HepG2 (cell line): Measurements from ENCODE around the gene TMEM176A. TPM values are rescaled to one million over a fixed set of nuclear protein-coding genes. Genes with fewer than 3 reads are reported as not detected.

Experiments
- ATAC-seq: fragments of 200-7000 bp; cut with Tn5 transposase; 3 replicates; pipeline ENCODE4 v1.9.1; 2020; ENCODE audit warnings: mild to moderate bottlenecking, moderate library complexity
- BruUV-seq: library from RNA; stranded (reverse); fragments of 400-500 nt; replicated peaks from 2 replicates; lab custom pipeline; 2021; lab: Mats Ljungman, UMichigan
- CTCF ChIA-PET: fragments of 300-600 bp; formaldehyde crosslinking; extraction: SDS; loops from one replicate; lab custom pipeline; 2021; ENCODE audit warnings: low total read pairs, inconsistent platforms, low intra/inter-chr PET ratio; lab: Yijun Ruan, JAX
- POLR2A ChIA-PET: fragments of 350-600 bp; sonication (Branson Sonifier 250); formaldehyde crosslinking; loops from one replicate; lab custom pipeline; 2020; ENCODE audit warnings: antibody characterized with exemption, inconsistent platforms; lab: Yijun Ruan, JAX
- DNase-seq: peaks from one replicate; pipeline ENCODE4 v3.0.0-alpha.2; 2015; ENCODE audit warnings: low spot score
- FAIRE-seq: peaks from 3 replicates; lab custom pipeline; 2011; peaks lifted over from hg19 to GRCh38; lab: Jason Lieb, UNC
- H2AFZ ChIP-seq: one replicate; pipeline ENCODE4 v1.6.1; 2011; ENCODE audit warnings: low read length, inconsistent platforms
- H3K27ac ChIP-seq: fragments of 300-600 bp; 3 replicates; pipeline ENCODE4 v1.8.0; 2011; ENCODE audit warnings: mixed run types, mild to moderate bottlenecking, mixed read lengths, low read length, inconsistent platforms; ENCODE audit not compliant: insufficient read depth; ENCODE audit errors: extremely low read length
- H3K27me3 ChIP-seq, 2 experiments: fragments of 200-600 bp in 1 of 2; 2 replicates in 1 of 2; 3 replicates in 1 of 2; pipeline versions ENCODE4 v1.6.0 to v1.8.0; 2011; ENCODE audit warnings: low read length in 2 of 2, mild to moderate bottlenecking in 2 of 2, moderate library complexity in 2 of 2, inconsistent platforms in 1 of 2; ENCODE audit not compliant: insufficient read depth in 2 of 2, control insufficient read depth in 1 of 2
- H3K36me3 ChIP-seq, 2 experiments: fragments of 200-600 bp in 1 of 2; replicated peaks in 1 of 2; 2 replicates in 1 of 2; 3 replicates in 1 of 2; pipeline versions ENCODE4 v1.5.1 to v1.8.0; 2011; ENCODE audit warnings: low read length in 2 of 2, inconsistent platforms in 1 of 2; ENCODE audit not compliant: insufficient read depth in 2 of 2, control insufficient read depth in 1 of 2
- H3K4me1 ChIP-seq: 2 replicates; pipeline ENCODE4 v1.5.1; 2012; ENCODE audit warnings: low read length, inconsistent platforms; ENCODE audit not compliant: insufficient read depth
- H3K4me2 ChIP-seq: 2 replicates; pipeline ENCODE4 v1.6.0; 2011; ENCODE audit warnings: low read depth, low read length, inconsistent platforms
- H3K4me3 ChIP-seq, 3 experiments: fragments of 200-600 bp in 1 of 3; sonication (generic), shearing (Covaris generic) in 1 of 3; replicated peaks in 1 of 3; 2 replicates each; pipeline ENCODE4 v1.5.1; 2011 to 2016; ENCODE audit warnings: low read length in 3 of 3, inconsistent platforms in 2 of 3, low read depth in 2 of 3, mild to moderate bottlenecking in 2 of 3, control low read depth in 1 of 3, mixed read lengths in 1 of 3; ENCODE audit not compliant: insufficient read depth in 1 of 3
- H3K79me2 ChIP-seq: one replicate; pipeline ENCODE4 v1.6.1; 2011; ENCODE audit warnings: low read length, inconsistent platforms; ENCODE audit not compliant: insufficient read depth
- H3K9ac ChIP-seq: 2 replicates; pipeline ENCODE4 v1.6.0; 2011; ENCODE audit warnings: mild to moderate bottlenecking, low read depth, low read length, inconsistent platforms; ENCODE audit not compliant: insufficient read depth
- H3K9me3 ChIP-seq: 2 replicates; pipeline ENCODE4 v1.5.1; 2012; ENCODE audit warnings: mild to moderate bottlenecking, low read length
- H4K20me1 ChIP-seq: 2 replicates; pipeline ENCODE4 v1.6.0; 2011; ENCODE audit warnings: inconsistent platforms, mild to moderate bottlenecking, low read length, moderate library complexity; ENCODE audit not compliant: insufficient read depth
- BHLHE40 ChIP-seq: IDR thresholded peaks from 2 replicates; pipeline ENCODE4 v1.6.1; 2011; ENCODE audit warnings: low read length, improper control_type of control experiment
- CEBPB ChIP-seq: IDR thresholded peaks from 2 replicates; pipeline ENCODE4 v1.6.1; 2011; ENCODE audit warnings: low read depth, low read length, improper control_type of control experiment, borderline replicate concordance
- EZH2 ChIP-seq: conservative IDR thresholded peaks from 2 replicates; pipeline ENCODE4 v1.6.1; 2012; ENCODE audit warnings: mild to moderate bottlenecking, low read depth, low read length, moderate library complexity
- NCOA5 ChIP-seq: sonication (generic); formaldehyde crosslinking; IDR thresholded peaks from 2 replicates; pipeline ENCODE4 v1.4.0; 2020; ENCODE audit warnings: missing genetic modification reagents
- NFE2 ChIP-seq: sonication (generic); formaldehyde crosslinking; IDR thresholded peaks from 2 replicates; pipeline ENCODE4 v1.4.0; 2020; ENCODE audit warnings: missing genetic modification reagents
- RBM22 ChIP-seq: fragments of 200-400 bp; formaldehyde crosslinking; optimal IDR thresholded peaks from 2 replicates; pipeline ENCODE3; 2017; ENCODE audit warnings: mild to moderate bottlenecking, low read length, moderate library complexity
- SRSF9 ChIP-seq: fragments of 200-400 bp; formaldehyde crosslinking; IDR thresholded peaks from 2 replicates; pipeline ENCODE4 v1.6.1; 2018; ENCODE audit warnings: borderline replicate concordance, mild to moderate bottlenecking, low read depth, low read length; ENCODE audit not compliant: insufficient read depth, poor library complexity, severe bottlenecking
- ZFAT ChIP-seq: sonication (generic); formaldehyde crosslinking; conservative IDR thresholded peaks from 2 replicates; pipeline ENCODE4 v1.8.1; 2023; ENCODE audit warnings: missing genetic modification reagents, inconsistent platforms
- ZFP36L2 ChIP-seq: sonication (generic); formaldehyde crosslinking; IDR thresholded peaks from 2 replicates; pipeline ENCODE4 v1.4.0; 2020; ENCODE audit warnings: missing genetic modification reagents
- ZMYM4 ChIP-seq: sonication (generic); formaldehyde crosslinking; IDR thresholded peaks from 2 replicates; pipeline ENCODE4 v1.8.1; 2023; ENCODE audit warnings: mild to moderate bottlenecking, missing genetic modification reagents
- ZNF20 ChIP-seq: sonication (generic); formaldehyde crosslinking; IDR thresholded peaks from 2 replicates; pipeline ENCODE4 v1.4.0; 2020; ENCODE audit warnings: mild to moderate bottlenecking, moderate library complexity, missing genetic modification reagents
- ZNF256 ChIP-seq: sonication (generic); formaldehyde crosslinking; conservative IDR thresholded peaks from 2 replicates; pipeline ENCODE4 v1.4.0; 2020; ENCODE audit warnings: missing genetic modification reagents
- WGBS: methylation state at CpG from one replicate; pipeline ENCODE4 v1.1.6; 2017; ENCODE audit warnings: low lambda C conversion rate; 5-methylcytosine and 5-hydroxymethylcytosine counted together
- in situ Hi-C: cut with HindIII; loops from 2 replicates; pipeline ENCODE4 v1.10.0; 2017; ENCODE audit warnings: low pct_unique_long_range_greater_than_20kb; ENCODE audit not compliant: extremely low pct_ligation_motif_present
- intact Hi-C: fragments of 100-400 bp; cut with micrococcal nuclease; formaldehyde crosslinking; loops from one replicate; pipeline ENCODE4 v1.10.0; 2022; ENCODE audit not compliant: unreplicated experiment
- polyA plus RNA-seq, 8 experiments: library from polyadenylated mRNA; depleted of rRNA in 3 of 8; stranded (reverse) in 7 of 8; unstranded in 1 of 8; fragments of >200 nt; fragmentation: Illumina TruSeq in 4 of 8; extraction: Trizol in 4 of 8; gene quantifications; 2 replicates each; pipeline versions ENCODE4 v1.2.1 to v1.2.3, GENCODE V29; 2011 to 2016; ENCODE audit warnings: low read depth in 4 of 8, missing spikeins in 1 of 8, mixed read lengths in 1 of 8; ENCODE audit not compliant: insufficient read depth in 1 of 8
- total RNA-seq, 5 experiments: library from RNA; depleted of rRNA; stranded (reverse); fragments of >200 nt; fragmentation: Illumina TruSeq; extraction: Trizol; gene quantifications; 2 replicates each; pipeline ENCODE4 v1.2.3, GENCODE V29; 2016; ENCODE audit warnings: low read depth in 1 of 5
- TF ChIP-seq, protein P1 (sequence below): sonication (generic); formaldehyde crosslinking; conservative IDR thresholded peaks from 2 replicates; pipeline ENCODE4 v1.8.0; 2022; ENCODE audit warnings: mild to moderate bottlenecking, moderate library complexity, missing genetic modification reagents

Gene TMEM176A
- total and polyA plus RNA-seq, 2 of the 13 experiments (the other 11 are each of a cell fraction or from before 2014, with no cell fraction given): not detected

DNA sequence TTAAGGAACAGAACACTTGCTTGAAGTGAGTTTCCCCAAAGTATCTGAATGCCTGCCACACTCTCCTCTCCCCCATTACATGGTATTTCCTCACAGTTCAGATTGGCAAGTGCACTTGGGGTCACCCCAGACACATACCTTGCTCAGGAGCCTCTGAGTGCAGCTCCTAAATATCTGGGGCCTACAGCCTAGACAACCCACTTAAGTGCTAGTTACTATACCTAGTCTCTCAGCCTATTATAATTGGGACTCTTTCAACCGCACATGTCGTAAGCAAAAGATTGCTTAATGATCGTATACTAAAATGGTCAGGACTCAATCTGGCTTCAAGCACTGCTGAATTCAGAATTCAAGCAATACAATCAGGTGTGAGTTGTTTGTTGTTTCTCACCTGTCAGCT lies 20.3 kb upstream of the TMEM176A start (continued):
- TF ChIP-seq, protein P1, sequence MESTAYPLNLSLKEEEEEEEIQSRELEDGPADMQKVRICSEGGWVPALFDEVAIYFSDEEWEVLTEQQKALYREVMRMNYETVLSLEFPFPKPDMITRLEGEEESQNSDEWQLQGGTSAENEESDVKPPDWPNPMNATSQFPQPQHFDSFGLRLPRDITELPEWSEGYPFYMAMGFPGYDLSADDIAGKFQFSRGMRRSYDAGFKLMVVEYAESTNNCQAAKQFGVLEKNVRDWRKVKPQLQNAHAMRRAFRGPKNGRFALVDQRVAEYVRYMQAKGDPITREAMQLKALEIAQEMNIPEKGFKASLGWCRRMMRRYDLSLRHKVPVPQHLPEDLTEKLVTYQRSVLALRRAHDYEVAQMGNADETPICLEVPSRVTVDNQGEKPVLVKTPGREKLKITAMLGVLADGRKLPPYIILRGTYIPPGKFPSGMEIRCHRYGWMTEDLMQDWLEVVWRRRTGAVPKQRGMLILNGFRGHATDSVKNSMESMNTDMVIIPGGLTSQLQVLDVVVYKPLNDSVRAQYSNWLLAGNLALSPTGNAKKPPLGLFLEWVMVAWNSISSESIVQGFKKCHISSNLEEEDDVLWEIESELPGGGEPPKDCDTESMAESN (CRISPR knock-in tag): no peak
- TF ChIP-seq ZNF20 (no peak), NCOA5 (CRISPR knock-in tag) (no peak), EZH2 (no peak), ZMYM4 (CRISPR knock-in tag) (no peak), ZFAT (CRISPR knock-in tag) (no peak), RBM22 (no peak), BHLHE40 (no peak), NFE2 (no peak), ZNF256 (CRISPR knock-in tag) (no peak)

DNA sequence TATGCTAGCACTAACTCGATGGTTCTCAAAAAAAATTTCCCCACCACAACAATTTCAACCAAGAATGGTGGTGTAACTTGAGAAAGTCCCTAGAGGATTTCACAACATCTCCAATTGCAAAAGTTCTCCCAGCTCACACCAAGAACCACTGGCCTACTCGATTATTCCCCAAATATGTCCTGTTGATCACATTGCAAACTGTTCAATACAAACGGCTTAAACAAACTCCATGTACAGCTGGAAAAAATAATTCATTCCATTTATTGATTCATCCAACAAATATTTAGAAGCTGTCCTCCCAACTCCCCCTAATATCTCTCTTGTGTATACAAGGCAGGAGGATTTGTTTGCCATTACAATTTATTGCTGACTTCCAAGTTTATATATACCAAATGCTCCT lies 19.5 kb upstream of the TMEM176A start:
- Histone ChIP-seq H3K4me1 (peaks cover 39% of the 10 kb centered on the region), H4K20me1 (no peaks in the 10 kb centered on the region), H2AFZ (no peak overlapping the region), H3K36me3 (no peaks in the 10 kb centered on the region), H3K9ac (no peak overlapping the region), H3K27me3 (peaks cover 0 to 9% of the 10 kb centered on the region in 2 experiments; a peak in 2 of 5 replicates), H3K4me3 (no peak overlapping the region), H3K9me3 (no peaks in the 10 kb centered on the region), H3K4me2 (no peak overlapping the region), H3K27ac (no peak overlapping the region), H3K79me2 (no peaks in the 10 kb centered on the region)
- no peak for FAIRE-seq
- POLR2A ChIA-PET: no interaction called here
- no peak for DNase-seq
- WGBS: 9% methylated on average over 3 of the region's 3 CpGs
- intact Hi-C loops (loop anchor here (5.0 kb wide), 1 partner anchor 81 kb away; no protein-coding TSS in a partner anchor), in situ Hi-C loops (no loop called here)
- BruUV-seq: no TSS peak
- CTCF ChIA-PET: interaction anchor here (3.4 kb wide), 1 partner anchor 96 kb away, joined by 24 read pairs; no protein-coding TSS in a partner anchor
- no peak for ATAC-seq
- TF ChIP-seq ZFP36L2 (no peak), SRSF9 (no peak), CEBPB (peak; percentile 67; the same call in 1 of the 2 replicates), ZMYM4 (CRISPR knock-in tag) (no peak)
